ENCODE measurements around the gene ZNF605. TPM values are rescaled to one million over a fixed set of nuclear protein-coding genes. Genes with fewer than 3 reads are reported as not detected.

Gene ZNF605
- total RNA-seq, 1 experiment from 2014 or later = 20.6 TPM

DNA sequence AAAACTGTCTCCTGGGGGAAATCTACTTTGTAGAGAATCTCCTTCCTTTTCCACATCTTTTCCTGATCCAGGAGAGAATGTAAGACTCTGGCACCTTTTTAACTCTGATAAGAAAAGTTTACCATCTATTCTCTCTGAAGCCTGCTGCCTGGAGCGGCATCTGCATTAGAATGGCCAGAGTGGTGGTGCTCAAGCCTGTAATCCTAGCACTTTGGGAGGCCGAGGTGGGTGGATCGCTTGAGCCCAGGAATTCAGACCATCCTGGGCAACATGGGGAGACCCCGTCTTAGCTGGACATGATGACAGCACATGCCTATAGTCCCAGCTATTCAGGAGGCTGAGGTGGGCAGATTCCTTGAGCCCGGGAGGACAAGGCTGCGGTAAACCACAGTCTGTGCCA is 67.3 kb downstream of the ZNF605 start:
- Histone ChIP-seq H3K36me3 (ENCODE audit: control insufficient read depth, insufficient read depth, low read length) (no peaks in the 10 kb centered on the region), H3K27ac (ENCODE audit: low read length) (no peak overlapping the region), H3K27me3 (ENCODE audit: control insufficient read depth, insufficient read depth, low read length) (no peaks in the 10 kb centered on the region), H3K9me3 (ENCODE audit: control insufficient read depth, insufficient read depth, low read depth, low read length) (peaks cover 6% of the 10 kb centered on the region; the same call in 1 of the 2 replicates), H3K4me3 (ENCODE audit: low read depth in 2 of 2, low read length in 2 of 2) (no peak overlapping the region), H3K4me1 (ENCODE audit: control insufficient read depth, insufficient read depth, low read length) (no peaks in the 10 kb centered on the region)
- no peak for ATAC-seq
- BruUV-seq (replicated peaks) = no TSS peak
- in situ Hi-C loops (cut with HindIII; ENCODE audit: low pct_unique_long_range_greater_than_20kb, low sequenced_read_pairs) (no loop called here), intact Hi-C loops (cut with micrococcal nuclease; ENCODE audit: unreplicated experiment) (no loop called here)
- TF ChIP-seq, protein P1, sequence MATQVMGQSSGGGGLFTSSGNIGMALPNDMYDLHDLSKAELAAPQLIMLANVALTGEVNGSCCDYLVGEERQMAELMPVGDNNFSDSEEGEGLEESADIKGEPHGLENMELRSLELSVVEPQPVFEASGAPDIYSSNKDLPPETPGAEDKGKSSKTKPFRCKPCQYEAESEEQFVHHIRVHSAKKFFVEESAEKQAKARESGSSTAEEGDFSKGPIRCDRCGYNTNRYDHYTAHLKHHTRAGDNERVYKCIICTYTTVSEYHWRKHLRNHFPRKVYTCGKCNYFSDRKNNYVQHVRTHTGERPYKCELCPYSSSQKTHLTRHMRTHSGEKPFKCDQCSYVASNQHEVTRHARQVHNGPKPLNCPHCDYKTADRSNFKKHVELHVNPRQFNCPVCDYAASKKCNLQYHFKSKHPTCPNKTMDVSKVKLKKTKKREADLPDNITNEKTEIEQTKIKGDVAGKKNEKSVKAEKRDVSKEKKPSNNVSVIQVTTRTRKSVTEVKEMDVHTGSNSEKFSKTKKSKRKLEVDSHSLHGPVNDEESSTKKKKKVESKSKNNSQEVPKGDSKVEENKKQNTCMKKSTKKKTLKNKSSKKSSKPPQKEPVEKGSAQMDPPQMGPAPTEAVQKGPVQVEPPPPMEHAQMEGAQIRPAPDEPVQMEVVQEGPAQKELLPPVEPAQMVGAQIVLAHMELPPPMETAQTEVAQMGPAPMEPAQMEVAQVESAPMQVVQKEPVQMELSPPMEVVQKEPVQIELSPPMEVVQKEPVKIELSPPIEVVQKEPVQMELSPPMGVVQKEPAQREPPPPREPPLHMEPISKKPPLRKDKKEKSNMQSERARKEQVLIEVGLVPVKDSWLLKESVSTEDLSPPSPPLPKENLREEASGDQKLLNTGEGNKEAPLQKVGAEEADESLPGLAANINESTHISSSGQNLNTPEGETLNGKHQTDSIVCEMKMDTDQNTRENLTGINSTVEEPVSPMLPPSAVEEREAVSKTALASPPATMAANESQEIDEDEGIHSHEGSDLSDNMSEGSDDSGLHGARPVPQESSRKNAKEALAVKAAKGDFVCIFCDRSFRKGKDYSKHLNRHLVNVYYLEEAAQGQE (IDR thresholded peaks at IDR 0.05; ENCODE audit: insufficient read depth in 1 of 2, low read depth in 2 of 2, low read length in 1 of 2) = no peak
- TF ChIP-seq, protein P2, sequence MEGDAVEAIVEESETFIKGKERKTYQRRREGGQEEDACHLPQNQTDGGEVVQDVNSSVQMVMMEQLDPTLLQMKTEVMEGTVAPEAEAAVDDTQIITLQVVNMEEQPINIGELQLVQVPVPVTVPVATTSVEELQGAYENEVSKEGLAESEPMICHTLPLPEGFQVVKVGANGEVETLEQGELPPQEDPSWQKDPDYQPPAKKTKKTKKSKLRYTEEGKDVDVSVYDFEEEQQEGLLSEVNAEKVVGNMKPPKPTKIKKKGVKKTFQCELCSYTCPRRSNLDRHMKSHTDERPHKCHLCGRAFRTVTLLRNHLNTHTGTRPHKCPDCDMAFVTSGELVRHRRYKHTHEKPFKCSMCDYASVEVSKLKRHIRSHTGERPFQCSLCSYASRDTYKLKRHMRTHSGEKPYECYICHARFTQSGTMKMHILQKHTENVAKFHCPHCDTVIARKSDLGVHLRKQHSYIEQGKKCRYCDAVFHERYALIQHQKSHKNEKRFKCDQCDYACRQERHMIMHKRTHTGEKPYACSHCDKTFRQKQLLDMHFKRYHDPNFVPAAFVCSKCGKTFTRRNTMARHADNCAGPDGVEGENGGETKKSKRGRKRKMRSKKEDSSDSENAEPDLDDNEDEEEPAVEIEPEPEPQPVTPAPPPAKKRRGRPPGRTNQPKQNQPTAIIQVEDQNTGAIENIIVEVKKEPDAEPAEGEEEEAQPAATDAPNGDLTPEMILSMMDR (IDR thresholded peaks at IDR 0.05) = no peak
- TF ChIP-seq SIN3A (IDR thresholded peaks at IDR 0.05; ENCODE audit: borderline replicate concordance, insufficient read depth, low read depth, low read length) (no peak), POLR2AphosphoS5 (IDR thresholded peaks at IDR 0.05; ENCODE audit: low read depth, low read length) (no peak), TCF7L2 (IDR thresholded peaks at IDR 0.05; ENCODE audit: low read depth, low read length) (no peak)
- no peak for DNase-seq (ENCODE audit: low read depth, low spot score)
- CTCF ChIA-PET = no interaction called here
- POLR2A ChIA-PET = no interaction called here

DNA sequence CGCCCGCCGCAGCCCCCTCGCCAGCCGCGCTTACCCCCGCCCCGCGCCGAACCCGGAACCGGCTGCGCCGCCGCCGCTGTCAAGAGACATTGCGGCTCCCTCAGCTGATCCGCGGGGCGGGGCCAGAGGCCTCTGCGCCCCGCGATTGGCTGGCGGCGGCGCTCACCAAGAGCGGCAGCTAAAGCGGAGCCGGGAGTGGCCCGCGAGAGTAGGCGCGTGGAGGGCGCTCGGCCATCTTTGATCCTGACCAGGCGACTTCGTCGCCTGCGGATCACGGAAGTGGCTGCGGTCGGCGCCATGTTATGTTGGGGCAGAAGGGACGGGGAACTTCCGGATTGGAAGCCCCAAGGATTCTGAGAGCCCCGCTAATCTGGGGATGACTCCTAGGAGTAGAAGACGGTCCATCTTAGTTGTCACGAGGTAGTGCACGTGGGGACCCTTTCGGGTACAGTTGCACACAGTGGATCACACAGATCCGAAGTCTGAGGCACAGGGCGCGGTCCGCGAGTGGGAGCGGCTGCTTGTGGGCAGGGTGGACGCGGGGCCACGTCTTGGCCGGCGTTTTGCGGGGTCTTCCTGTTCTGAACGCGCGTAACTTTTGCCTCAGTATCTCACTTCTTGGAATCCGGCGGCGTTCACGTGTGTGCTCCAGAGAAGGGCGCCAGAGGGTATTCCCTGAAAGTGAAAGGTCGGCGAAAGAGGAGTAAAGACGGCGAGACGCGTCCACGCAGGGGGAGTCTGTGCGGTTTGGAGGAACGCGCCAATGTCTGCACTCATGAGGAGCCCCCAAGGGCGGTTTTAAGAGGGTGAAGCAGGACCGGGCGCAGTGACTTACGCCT is 68.4 kb downstream of the ZNF605 start, which contains the start of gene CHFR:
CHFR (minus strand) TSS at position 93 of the 839 bp plus-strand sequence. CDS start 277 bp downstream, outside the sequence.
- CTCF ChIA-PET = no interaction called here
- POLR2A ChIA-PET = interaction anchor here (1.0 kb wide), 1 partner anchor 18 kb away, joined by 4 read pairs; no protein-coding TSS in a partner anchor
- peak within 1 kb of the TSS; percentile 97 for H3K27ac ChIP-seq (ENCODE audit: low read length)
- H3K27me3 ChIP-seq (ENCODE audit: control insufficient read depth, insufficient read depth, low read length) = no peaks in the 10 kb centered on the region
- H3K9me3 ChIP-seq (ENCODE audit: control insufficient read depth, insufficient read depth, low read depth, low read length) = peaks cover 6% of the 10 kb centered on the region; the same call in 1 of the 2 replicates
- TF ChIP-seq POLR2AphosphoS5 (IDR thresholded peaks at IDR 0.05; ENCODE audit: low read depth, low read length) (peak; percentile 55; the same call in 1 of the 2 replicates), TCF7L2 (IDR thresholded peaks at IDR 0.05; ENCODE audit: low read depth, low read length) (peak; percentile 95), SIN3A (IDR thresholded peaks at IDR 0.05; ENCODE audit: borderline replicate concordance, insufficient read depth, low read depth, low read length) (peak; percentile 78; the same call in 1 of the 2 replicates)
- TF ChIP-seq, protein P1 (IDR thresholded peaks at IDR 0.05; ENCODE audit: insufficient read depth in 1 of 2, low read depth in 2 of 2, low read length in 1 of 2) = no peak
- TF ChIP-seq, protein P2 (IDR thresholded peaks at IDR 0.05) = no peak
- in situ Hi-C loops (cut with HindIII; ENCODE audit: low pct_unique_long_range_greater_than_20kb, low sequenced_read_pairs) (no loop called here), intact Hi-C loops (cut with micrococcal nuclease; ENCODE audit: unreplicated experiment) (no loop called here)
- BruUV-seq (replicated peaks) = TSS peak; percentile 97
- no peaks in the 10 kb centered on the region for H3K4me1 ChIP-seq (ENCODE audit: control insufficient read depth, insufficient read depth, low read length)
- ATAC-seq (peak; percentile 100), DNase-seq (ENCODE audit: low read depth, low spot score) (peak; percentile 55)
- no peaks in the 10 kb centered on the region for H3K36me3 ChIP-seq (ENCODE audit: control insufficient read depth, insufficient read depth, low read length)
- H3K4me3 ChIP-seq (ENCODE audit: low read depth in 2 of 2, low read length in 2 of 2) = peak within 1 kb of the TSS; percentile 66 to 72

Data from Panc1 (cell line).